Neural progenitor cell (in vitro differentiated cells): ENCODE measurements around the gene ZNF784.

Experiments used
- EZH2 ChIP-seq: fragments of 200-600 bp; sonication (generic); IDR thresholded peaks from 2 replicates; pipeline ENCODE4 v1.6.1; 2017; ENCODE audit warnings: antibody characterized with exemption, mild to moderate bottlenecking, moderate library complexity
- TF ChIP-seq, protein P1 (sequence below): fragments of 200-600 bp; sonication (generic); IDR thresholded peaks from 2 replicates; pipeline ENCODE4 v1.5.1; 2017; ENCODE audit warnings: antibody characterized with exemption, mild to moderate bottlenecking

DNA sequence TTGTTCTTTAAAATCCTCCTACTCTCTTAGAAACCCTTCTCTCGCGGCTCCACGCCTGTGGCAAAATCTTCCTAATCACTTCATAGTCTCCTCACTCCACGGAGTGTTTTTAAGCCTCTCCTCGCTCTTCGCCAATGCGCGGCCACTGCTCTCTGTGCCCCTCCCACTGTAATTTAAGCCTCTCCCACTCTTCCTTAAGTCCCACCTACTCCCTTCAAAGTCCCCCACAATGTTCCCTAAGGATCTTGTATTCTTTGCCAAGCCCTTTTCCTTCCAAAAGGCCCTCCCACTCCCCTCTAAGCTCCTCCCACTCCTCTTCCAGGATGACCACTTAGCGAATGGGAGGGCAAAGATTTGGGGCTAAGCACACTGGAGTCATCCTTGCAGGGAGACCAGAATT lies 26.3 kb downstream of the ZNF784 start:
- TF ChIP-seq, protein P1, sequence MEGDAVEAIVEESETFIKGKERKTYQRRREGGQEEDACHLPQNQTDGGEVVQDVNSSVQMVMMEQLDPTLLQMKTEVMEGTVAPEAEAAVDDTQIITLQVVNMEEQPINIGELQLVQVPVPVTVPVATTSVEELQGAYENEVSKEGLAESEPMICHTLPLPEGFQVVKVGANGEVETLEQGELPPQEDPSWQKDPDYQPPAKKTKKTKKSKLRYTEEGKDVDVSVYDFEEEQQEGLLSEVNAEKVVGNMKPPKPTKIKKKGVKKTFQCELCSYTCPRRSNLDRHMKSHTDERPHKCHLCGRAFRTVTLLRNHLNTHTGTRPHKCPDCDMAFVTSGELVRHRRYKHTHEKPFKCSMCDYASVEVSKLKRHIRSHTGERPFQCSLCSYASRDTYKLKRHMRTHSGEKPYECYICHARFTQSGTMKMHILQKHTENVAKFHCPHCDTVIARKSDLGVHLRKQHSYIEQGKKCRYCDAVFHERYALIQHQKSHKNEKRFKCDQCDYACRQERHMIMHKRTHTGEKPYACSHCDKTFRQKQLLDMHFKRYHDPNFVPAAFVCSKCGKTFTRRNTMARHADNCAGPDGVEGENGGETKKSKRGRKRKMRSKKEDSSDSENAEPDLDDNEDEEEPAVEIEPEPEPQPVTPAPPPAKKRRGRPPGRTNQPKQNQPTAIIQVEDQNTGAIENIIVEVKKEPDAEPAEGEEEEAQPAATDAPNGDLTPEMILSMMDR, result no peak
- TF ChIP-seq EZH2, result no peak
